ENCODE results near the gene ARFIP1.

The ARFIP1 gene

DNA sequence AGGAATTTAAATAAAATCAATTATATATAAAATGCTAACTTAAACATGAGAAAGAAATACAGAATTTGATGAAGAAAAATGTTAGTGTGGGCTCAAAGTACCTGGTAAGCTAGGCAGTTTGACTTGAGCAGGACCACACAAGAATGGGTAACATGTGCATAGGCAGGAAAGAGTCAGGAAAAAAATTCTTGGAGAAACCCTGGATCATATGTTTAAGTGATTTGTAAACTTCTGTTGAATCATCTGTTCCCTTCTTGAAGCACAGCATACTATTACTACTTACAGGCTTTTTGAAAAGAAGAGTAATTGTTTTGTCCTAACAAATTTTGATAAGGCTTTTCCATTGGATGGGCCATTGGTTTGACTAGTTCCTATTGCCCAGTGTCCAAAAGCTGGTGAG is 118.9 kb downstream of the ARFIP1 start:
- DNase-seq (ENCODE audit: low spot score): no peak

DNA sequence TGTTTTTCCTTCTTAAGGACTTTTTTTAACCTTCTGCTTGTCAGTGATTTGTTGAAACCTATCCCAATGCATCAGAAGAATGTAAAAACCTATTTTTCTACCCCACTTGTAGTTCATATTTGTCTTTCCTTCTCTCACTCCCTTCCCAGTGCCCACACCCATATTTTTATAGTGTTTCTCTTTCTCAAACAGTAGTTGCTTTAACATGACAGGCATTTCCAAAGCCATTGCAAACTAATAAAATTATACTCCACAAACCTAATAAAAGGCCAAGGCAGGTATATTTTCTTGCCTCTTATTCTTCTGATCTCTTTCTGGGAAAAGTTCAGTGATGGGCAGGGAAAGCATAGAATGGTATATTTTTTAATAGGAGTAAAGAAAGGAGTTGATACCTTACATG is 120.6 kb downstream of the ARFIP1 start:
- no peak for DNase-seq (ENCODE audit: low spot score)

DNA sequence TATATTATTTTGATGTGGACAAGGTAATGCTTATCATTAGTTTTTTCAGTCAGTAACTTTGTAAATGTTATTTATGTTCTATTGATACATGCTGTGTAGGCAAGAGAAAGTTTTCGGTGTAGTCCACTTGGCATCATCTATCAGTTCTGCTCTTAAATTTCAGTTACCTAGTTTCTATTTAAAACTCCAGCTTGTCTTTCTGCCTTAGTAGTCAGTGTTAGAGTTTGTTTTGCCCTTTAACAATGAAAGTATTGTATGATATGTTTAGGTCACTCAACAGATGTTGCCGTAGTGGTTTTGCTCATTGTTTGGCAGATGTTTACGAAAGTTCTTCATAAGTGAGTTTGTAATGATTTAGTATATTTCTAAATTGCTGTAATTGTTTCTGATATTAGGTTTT is 121.5 kb downstream of the ARFIP1 start:
- DNase-seq (ENCODE audit: low spot score): no peak

DNA sequence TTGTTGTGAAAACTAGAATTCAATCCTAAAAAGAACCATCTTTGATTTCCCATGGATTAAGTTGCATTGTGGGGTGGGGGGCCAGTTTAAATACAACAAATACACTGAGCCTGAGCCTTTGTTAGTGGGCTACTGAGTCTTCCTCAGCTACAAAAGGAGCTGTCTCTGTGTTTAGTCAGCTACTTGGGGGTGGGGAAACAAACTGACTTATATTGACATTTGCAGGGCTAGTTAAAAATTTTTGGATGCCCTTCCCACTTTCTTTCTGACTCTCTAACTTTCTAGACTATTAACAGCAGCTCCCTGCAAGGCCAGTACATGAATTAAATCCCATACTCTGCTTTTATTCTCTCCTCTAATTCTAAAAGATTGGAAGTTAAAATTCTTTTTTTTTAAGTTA is 123.9 kb downstream of the ARFIP1 start:
- DNase-seq (ENCODE audit: low spot score): no peak

DNA sequence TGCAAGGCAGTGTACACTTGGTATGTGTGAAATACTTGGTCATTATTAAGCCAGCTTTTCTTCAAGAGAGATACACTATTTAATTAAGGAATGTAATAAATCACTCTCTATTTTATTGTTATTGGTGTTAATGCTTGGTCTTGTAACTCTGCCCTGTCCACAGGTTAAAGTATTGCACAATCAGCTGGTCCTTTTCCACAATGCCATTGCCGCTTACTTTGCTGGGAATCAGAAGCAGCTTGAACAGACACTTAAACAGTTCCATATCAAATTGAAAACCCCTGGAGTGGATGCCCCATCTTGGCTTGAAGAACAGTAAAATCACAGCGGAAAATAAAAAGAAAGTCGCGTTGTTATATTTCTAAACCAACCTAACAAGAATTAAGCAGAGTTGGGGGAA is 130.1 kb downstream of the ARFIP1 start:
- DNase-seq (ENCODE audit: low spot score): no peak

DNA sequence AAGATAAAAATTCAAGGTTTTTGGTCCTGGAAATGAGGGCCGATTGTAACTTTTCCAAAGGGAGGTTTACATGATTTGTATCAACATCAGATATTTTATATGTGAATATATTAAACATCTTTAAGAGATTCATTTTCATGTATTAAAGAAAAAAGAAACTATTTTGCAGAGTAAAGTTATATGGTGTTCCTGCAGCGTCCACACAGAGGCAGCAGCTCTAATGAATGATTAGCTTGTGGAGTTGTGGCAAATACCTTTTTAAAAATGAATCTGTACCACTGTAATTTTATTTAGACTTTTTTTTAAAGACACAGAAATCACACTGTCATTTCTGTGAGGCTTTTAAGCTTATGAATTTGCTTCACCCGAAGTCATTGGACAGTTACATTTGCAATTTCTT is 130.8 kb downstream of the ARFIP1 start:
- no peak for DNase-seq (ENCODE audit: low spot score)

DNA sequence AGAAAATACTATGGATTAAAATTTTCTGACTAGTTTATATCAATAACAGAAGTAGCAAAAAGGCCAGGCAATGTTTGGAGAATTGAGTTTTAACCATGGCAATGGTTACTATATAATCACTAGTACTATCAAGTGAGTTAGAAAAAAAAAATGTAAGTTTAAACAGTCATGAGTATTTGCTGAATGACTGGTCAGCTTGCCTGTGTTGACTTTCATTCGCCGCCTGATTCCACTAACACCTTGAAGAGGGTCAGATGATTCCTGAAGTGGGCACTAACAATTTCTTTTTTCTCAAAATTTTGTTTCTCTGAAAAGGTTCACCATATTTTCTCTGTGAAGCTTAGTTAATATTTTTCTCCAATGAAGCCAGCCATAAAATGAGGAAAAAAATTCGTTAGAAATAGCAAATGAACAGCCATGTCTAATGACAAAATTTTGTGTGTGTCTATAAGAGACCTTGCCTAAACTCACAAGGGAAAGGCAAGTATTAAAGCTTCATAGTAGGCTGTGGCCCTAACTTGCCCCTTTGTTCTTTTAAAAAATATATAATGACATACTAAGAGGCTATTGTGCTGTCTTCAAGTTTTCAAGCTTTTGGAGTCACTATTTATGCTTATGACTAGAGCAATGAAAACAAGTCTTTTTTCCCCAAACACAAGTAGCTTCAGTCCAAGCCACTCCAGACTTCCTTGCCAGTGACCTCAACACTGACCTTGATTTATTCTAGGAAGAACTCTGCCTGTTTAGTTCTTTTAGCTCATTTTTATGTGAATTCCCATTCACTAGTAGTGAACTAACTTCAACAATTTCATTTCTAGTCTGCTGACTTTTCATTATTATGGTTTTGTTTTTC is 138.0 kb downstream of the ARFIP1 start:
- no peak for DNase-seq (ENCODE audit: low spot score)

DNA sequence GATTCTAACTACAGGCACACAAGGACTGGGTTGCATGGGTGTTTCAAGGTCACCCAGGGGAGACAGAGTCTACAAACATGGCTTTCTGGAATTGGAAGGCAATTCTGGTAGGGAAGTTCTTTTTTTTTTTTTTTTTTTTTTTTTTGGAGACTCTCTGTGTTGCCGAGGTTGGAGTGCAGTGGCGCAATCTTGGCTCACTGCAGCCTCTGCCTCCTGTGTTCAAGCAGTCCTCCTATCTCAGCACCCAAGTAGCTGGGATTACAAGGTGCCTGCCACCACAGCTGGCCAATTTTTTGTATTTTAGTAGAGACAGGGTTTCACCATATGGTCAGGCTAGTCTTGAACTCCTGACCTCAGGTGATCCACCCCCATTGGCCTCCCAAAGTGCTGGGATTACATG is 140.1 kb downstream of the ARFIP1 start:
- no peak for DNase-seq (ENCODE audit: low spot score)

DNA sequence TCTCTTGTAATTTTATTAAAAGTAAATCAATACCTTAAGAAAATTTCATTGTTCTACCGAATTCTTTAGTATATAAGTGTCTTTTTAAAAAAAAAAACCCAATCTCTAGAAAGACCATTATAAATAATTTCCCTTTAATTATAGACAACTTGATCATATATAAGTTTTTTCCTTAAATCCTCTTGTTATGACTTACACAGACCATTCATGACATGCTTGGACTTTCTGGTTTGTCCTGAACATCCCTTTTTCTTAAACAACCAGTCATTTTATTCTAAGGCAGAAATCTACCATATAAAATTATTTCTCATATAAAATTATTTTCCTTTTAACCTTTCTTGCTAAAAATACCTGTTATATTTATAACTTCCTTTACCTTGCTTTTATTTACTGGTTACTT is 141.0 kb downstream of the ARFIP1 start:
- no peak for DNase-seq (ENCODE audit: low spot score)

DNA sequence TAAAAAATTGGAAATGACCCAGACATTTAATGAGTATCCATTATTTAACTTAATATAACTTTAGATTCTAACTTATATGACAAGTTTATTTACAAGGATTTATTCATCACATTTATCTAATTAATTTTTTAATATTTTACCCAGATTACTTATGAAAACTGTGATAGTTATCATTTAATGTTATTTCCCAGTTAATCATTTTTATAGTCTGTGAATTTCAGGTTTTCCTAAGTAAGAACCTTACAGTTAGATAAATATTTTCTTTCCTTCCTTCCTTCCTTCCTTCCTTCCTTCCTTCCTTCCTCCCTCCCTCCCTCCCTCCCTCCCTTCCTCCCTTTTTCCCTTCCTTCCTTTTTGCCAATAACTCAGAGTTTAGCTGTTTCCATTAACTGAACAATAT is 141.5 kb downstream of the ARFIP1 start:
- no peak for DNase-seq (ENCODE audit: low spot score)

DNA sequence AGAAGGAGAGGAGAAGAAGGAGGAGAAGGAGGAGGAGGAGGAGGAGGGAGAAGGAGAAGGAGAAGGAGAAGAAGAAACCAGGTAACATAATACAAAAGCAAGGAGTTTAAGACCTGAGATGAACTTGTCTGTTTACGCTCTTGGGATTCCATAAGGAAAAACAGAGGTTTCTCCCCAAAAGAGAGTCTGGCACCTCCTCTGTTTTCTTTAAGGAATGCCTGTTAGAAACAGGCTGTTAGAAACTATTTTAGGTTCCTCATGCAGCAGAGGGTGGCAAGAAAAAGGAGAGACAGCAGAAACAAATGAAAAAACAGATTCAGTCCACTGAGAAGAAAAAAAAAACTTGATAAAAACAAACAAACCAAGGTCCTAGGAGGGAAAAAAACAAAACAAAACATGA is 146.1 kb downstream of the ARFIP1 start:
- DNase-seq (ENCODE audit: low spot score): no peak

DNA sequence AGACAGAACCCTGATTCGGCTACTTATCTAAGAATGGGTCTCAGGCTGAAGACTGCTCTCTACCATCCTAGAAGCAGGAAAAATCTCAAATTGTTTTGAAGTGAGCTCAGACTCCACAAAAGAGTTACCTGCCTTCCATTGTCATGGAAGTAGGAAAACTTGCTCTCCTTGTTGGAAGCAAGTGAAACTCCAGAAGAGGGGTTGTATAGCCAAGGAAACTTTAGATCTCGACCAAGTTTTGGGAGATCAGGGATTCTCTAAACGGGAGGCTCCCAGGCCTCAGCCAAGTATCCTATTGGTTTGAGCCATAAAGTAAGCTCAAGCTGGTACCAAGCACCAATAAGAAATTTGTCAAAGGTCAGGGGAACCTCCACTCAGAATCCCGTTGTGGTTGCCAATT is 147.2 kb downstream of the ARFIP1 start:
- no peak for DNase-seq (ENCODE audit: low spot score)

DNA sequence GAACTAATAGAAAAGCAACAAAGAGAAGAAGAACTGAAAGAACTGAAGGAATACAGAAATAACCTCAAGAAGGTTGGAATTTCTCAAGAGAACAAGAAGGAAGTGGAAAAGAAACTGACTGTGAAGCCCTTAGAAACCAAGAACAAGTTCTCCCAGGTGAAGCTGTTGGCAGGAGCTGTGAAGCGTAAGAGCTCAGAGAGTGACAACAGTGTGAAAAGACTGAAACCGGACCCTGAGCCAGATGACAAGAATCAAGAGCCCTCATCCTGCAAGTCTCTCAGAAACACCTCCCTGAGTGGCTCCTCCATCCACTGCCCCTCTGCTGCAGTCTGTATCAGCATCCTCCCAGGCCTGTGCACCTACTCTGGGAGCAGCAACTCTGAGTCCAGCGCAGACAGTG is 148.0 kb downstream of the ARFIP1 start:
- no peak for DNase-seq (ENCODE audit: low spot score)

DNA sequence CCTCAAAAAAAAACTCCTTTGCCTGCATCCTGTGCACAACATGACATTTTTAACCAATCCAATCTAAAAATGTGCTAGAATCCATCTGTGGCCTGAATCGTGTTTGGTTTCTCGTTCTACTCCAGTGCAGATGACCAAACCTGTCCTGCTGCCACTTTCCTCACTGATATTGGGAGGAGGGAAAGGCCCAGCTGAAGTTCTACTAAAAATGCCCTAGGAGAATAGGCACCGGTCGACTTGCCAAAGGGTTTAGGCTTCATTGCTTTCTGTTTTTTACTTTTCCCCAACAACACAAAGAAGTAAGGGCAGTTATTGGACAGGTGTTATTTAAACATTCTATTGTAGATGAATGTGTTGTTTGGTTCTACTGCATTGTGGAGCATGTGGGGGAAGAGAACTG is 148.5 kb downstream of the ARFIP1 start:
- no peak for DNase-seq (ENCODE audit: low spot score)

DNA sequence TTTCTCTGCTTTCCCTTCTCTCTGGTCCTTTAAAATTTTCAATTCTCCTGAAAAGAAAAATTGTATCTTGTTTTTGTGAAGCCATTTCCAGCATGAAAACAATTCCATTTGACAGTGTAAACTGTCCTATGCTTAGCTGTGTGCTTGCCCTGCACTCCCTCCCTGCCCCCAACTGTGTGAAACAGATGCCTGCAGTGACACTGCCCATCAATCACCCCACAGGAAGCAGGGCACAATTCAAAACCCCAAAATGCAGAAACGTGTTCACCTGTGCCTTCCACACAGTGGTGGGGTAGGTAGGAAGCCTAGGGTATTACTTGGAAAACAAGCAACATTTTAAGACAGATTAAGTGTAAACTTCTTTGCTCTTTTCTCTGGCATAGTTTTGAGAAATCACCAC is 150.1 kb downstream of the ARFIP1 start:
- DNase-seq (ENCODE audit: low spot score): no peak

DNA sequence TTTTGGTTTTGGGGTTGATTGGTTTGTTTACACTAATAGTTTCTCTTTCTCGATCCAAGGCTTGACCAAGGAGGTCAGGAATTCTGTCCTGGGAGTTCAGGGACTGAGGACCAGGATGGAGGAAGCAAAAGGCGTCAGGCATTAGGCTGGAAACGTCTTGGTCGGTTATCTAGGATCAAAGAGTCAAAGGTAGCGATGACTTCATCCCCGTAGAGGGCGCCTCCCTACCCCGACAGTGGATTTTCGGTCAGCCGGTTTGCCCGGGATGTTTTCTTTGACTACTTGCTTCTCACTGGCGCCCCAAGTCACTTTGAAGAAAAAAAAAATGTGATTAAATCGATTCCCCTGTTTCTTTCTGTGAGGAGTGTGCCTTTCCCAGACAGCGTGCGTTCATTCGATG is 155.4 kb downstream of the ARFIP1 start:
- no peak for DNase-seq (ENCODE audit: low spot score)

DNA sequence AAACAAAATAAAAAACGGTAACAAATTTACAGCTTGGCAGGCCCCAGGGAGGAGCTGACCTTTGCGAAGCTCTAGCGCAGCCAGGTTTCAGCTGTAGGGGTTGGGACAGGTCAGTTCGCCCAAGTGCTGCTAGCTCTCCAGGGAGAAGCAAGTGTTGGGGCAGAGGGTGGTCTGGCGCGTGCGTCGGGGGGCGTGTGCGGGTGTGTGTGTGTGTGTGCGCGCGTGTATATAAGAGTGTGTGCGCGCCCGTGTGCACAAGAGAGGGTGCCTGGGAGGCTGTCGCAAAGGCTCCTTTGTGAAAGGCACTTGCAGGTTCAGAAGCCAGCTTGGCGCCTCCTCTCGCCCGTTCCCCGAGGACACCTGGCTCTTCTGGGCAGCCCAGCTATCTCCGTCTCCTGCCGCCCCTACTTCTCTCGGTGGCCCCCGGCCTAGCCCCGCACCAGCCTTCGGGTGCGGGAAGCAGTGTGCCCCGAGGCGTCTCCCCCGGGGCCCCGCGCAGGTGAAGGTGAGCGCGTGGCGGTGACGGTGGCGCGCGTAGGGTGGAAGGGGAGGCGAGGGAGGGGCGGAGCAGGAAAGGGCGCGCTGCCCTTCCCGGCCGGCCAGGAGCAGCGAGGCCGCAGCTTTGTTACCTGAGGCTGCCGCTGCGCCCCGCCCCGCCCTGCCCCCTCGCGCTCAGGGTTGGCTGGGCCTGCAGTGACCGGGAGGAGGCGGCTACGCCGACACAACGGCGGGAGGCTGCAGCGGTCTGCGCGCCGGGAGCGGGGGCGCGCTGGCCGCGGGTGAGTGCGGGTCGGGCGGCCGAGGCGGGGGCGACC is 156.1 kb downstream of the ARFIP1 start, which contains the start of gene FHDC1:
Gene FHDC1, plus strand, starts transcription at position 693 of the 815 bp plus-strand sequence. CDS start 6,735 bp downstream, outside the sequence.
- no peak for DNase-seq (ENCODE audit: low spot score)

DNA sequence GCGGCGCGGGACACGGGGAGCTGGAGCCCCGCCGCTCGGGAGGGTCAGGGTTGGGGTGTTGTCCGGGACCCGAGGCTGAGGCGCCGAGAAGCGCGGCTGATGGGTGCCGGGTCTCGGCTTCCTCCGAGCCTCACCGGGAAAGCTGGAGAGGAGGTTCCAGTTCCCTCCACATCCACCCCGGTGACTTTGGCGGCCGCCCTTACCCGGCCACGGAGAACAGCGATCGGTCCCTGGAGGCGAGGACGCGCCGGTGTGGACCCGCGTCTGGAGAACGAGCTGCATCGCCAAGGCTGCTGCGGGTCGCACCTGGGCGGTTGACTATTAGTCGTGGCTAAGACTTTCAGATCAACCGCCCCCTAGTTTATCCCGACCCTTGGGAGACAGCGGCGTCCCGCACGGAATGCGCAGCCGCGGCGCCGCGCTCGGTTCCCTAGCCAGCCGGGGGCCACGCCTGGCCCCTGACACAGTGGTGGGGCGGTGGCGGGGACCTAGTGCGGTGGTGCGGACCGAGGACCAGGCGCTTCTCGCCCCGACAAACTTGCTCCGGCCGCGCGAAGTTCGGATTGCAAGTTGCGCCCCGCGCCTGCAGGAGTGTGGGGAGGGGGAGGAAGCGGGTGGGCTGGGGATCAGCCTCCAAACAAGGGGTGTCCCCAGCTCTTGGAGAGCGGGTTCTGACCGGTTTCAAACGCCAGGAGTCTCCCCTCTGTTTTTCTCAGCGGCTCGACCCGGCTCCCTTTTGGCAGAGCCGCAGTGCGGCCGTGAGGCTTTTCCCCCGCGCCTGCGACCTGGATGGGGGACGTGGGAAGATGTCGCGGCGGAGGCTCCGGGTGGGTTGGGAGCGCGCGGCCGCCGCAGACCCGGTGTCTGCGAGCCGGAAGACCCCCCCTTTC is 156.9 kb downstream of the ARFIP1 start:
- peak; percentile 36 for DNase-seq (ENCODE audit: low spot score)

DNA sequence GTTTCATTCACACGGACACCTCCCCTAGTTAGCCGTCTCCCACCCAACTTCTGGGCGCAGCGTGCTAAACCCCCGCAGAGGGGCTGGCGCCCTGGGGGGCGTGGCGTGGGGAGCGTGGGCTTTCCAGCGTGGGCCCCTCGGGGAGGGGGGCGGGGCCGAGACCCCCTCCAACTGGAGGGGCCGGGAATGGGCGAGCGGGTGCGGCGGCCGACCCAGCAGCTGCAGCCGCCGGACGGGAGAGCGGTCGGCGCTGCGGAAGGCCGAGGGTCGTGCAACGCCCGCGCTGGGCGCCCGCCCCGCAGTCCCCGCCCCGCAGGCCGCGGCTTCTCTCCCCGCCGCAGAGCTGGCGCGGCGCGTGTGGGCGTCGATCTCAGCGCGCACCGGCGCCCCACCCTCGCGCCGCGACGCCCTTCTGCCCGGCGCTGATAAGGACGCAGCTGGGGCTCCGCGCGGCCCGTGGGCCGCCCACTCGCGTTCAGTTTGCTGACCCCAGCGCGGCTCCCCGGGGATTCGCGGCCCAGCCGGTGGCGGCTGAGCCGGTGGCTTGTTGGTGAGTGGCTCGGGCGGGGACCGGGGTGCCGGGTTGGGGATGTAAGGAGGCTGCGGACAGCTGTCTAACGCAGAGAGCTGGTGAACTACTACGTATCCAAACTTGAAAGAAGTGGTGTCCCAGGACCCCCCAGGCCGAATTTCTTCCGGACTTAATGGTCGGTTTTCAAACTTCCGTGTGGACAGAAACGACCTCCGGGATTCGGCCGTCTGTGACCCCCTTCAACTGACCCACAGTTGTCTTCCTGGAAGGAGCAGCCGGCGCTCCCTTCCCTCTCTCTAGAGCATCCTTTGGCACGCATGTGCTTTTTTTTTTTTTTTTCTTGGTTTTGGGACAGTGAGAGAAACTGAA is 157.8 kb downstream of the ARFIP1 start:
- DNase-seq (ENCODE audit: low spot score): peak; percentile 33

DNA sequence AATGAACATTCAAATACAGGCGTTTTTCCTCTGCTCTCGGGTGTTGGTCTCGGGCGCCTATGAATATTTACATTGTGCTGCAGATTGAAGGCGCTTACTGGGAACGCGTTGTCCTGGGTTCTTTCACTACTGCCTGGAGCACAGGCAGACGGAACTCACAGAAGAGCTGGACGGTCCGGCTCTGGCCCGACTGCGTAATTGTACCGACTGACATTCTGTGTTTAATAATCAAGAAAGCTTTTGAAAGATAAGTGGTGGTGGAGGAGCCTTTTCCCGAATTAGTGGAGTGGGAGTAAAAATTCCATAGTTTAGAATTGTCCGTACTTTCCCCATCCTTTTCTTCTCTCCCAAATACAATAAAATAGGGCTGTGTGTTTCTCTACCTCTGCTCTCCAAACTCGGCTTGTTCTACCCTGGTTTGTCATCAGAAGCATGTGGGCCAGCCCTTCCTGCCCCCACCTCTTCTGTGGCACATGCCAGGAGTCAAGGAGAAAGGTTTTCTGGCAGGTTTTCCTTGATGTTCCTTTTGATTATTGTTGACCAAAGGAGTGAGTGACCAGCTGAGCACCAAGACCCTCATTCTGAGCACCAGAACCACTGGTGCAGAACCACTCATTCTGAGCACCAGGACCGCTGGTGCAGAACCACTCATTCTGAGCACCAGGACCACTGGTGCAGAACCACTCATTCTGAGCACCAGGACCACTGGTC is 158.6 kb downstream of the ARFIP1 start:
- no peak for DNase-seq (ENCODE audit: low spot score)

DNA sequence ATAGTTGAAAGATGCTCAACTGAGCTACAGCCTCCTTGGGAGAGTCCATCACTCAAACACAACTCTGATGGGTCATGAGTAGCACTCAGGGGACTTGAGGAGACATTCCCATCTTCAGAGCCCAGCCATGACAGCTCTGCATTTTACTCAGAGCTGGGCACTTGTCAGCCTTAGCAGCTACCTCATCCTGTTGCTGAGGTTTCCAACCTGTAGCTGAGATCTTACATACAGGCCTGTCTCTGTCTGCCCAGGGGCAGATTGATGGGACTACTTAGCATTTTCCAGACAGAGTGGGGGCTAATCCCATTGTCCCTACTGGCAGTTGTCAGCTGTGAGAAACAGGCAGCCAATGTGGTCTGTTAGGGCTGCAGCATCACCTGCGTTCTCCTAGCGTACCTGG is 159.9 kb downstream of the ARFIP1 start:
- no peak for DNase-seq (ENCODE audit: low spot score)

All from AG08395 (cell line).